ENCODE data around the gene ROR1. TPM values are rescaled to one million over a fixed set of nuclear protein-coding genes. Genes with fewer than 3 reads are reported as not detected.

The ROR1 gene
- total RNA-seq, 4 donors from 2014 or later = 2.6 to 37.6 (median 11.5) TPM

DNA sequence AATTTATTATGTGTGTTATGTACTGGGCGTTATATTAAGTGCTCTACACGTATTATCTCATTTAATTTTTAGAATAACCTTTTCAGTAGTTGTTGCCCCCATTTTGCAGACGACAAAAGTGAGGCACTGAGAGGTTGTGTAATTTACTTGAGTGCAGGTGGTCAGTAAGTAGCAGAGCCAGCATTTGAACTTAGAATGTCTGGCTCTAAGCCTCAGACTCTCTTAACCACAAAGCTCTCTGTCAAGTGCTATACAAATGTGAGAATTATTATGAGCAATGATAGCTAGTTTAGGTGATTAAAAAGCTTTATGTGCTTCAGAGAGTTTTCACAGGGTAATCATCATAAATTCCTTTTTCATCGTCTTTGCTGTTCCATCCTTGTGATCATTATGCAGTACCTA is 333.3 kb downstream of the ROR1 start:
- TF ChIP-seq, protein P1, sequence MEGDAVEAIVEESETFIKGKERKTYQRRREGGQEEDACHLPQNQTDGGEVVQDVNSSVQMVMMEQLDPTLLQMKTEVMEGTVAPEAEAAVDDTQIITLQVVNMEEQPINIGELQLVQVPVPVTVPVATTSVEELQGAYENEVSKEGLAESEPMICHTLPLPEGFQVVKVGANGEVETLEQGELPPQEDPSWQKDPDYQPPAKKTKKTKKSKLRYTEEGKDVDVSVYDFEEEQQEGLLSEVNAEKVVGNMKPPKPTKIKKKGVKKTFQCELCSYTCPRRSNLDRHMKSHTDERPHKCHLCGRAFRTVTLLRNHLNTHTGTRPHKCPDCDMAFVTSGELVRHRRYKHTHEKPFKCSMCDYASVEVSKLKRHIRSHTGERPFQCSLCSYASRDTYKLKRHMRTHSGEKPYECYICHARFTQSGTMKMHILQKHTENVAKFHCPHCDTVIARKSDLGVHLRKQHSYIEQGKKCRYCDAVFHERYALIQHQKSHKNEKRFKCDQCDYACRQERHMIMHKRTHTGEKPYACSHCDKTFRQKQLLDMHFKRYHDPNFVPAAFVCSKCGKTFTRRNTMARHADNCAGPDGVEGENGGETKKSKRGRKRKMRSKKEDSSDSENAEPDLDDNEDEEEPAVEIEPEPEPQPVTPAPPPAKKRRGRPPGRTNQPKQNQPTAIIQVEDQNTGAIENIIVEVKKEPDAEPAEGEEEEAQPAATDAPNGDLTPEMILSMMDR (IDR thresholded peaks at IDR 0.05) = no peak
- TF ChIP-seq POLR2A (IDR thresholded peaks at IDR 0.05) = no peak
- H3K4me3 ChIP-seq = no peak overlapping the region
- no peak for DNase-seq

DNA sequence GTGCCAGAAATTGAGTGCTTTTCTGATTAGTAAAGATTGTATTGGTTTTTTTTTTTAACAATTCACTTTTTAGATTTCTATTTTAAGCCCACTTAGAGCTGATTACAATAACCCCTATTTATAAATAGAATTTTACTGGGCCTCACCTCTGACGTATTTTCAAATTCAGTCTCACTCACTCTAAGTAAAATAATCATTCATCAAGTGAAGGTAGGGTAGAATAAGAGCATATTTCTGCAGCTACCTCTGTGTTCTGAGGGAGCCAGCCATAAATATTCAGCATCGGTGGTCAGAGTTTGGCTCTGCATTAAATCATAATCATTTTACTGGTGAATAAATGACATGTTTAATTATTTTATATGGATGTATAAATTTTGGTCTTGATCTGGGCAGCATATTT is 333.8 kb downstream of the ROR1 start:
- no peak for DNase-seq
- H3K4me1 ChIP-seq = no peaks in the 10 kb centered on the region
- no peaks in the 10 kb centered on the region for H3K27me3 ChIP-seq
- no peaks in the 10 kb centered on the region for H3K9me3 ChIP-seq
- no peaks in the 10 kb centered on the region for H3K36me3 ChIP-seq
- TF ChIP-seq, protein P1 (IDR thresholded peaks at IDR 0.05) = no peak
- TF ChIP-seq POLR2A (IDR thresholded peaks at IDR 0.05) = no peak
- intact Hi-C loops (cut with DNase I; ENCODE audit: low total_unique reads) = no loop called here
- H3K4me3 ChIP-seq = no peak overlapping the region
- no peak overlapping the region for H3K27ac ChIP-seq

More for the DNA sequence above, 333.3 kb downstream of the ROR1 start:
- no peak overlapping the region for H3K27ac ChIP-seq
- no peaks in the 10 kb centered on the region for H3K4me1 ChIP-seq
- no peaks in the 10 kb centered on the region for H3K27me3 ChIP-seq
- H3K36me3 ChIP-seq = no peaks in the 10 kb centered on the region
- no peaks in the 10 kb centered on the region for H3K9me3 ChIP-seq
- intact Hi-C loops (cut with DNase I; ENCODE audit: low total_unique reads) = no loop called here

DNA sequence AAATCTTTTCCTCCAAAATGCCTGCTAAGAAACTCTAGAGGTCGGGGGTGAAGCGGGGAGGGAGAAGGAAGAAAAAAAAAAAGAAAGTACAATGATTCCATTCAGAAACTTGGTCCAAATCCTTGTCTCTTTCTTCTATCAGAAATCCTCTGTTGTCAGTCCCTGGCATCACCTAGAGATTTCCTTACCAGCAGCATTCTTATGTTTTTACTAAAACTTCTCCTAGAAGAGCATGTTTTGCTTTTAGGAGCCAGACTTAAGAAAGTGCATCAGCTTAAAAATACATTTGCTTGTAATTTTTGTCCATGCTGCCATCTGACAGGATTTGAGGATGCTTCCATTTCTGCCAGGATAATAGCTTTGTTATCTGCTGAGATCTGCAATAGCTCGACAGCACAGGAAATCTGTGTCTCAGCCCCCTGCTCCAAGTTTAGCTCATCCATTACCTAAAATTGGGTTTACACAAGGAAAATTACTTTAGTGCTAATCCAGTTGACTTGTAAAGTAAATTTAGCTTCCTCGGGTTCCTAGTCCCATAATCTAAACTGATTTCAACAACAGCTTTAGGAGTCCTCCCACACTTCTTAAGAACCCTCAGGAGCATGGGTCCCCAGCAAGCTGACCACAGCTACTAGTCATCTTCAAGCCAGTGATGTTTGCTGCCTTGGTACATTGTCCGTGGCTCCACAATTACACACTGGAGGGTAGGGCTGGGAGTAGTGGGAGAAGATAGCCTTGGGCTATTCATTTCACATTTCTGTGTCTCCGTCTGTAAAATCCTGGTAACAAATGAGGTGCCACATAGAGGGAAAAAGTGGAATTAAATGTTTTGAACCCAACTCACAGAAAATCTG is 337.3 kb downstream of the ROR1 start:
- Histone ChIP-seq H3K9me3 (no peaks in the 10 kb centered on the region), H3K4me1 (no peaks in the 10 kb centered on the region), H3K27me3 (no peaks in the 10 kb centered on the region), H3K4me3 (no peak overlapping the region), H3K27ac (no peak overlapping the region), H3K36me3 (no peaks in the 10 kb centered on the region)
- intact Hi-C loops (cut with DNase I; ENCODE audit: low total_unique reads) = no loop called here
- DNase-seq = no peak
- TF ChIP-seq, protein P1 (IDR thresholded peaks at IDR 0.05) = no peak
- TF ChIP-seq POLR2A (IDR thresholded peaks at IDR 0.05) = no peak

DNA sequence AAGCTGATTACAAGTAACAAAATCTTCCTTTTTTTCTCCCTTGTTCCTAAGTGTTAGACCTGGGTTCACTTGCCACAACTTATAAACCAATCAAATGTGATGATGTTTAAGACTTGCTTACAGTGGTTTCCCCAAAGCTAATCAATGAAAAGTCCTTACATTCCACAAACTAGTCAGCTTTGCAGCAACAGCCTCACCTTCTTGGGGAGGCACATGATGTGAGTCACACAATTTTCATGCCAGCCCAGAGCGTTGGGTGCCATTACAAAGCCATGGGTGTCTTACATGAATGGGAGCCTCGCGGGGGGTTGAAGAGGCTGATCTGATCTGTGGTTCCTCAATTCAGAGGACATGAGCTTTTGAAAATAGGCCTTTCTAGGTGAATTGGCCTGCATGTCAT is 338.0 kb downstream of the ROR1 start:
- Histone ChIP-seq H3K9me3 (no peaks in the 10 kb centered on the region), H3K4me1 (no peaks in the 10 kb centered on the region), H3K27ac (no peak overlapping the region), H3K27me3 (no peaks in the 10 kb centered on the region), H3K4me3 (no peak overlapping the region), H3K36me3 (no peaks in the 10 kb centered on the region)
- no peak for DNase-seq
- no peak for TF ChIP-seq POLR2A (IDR thresholded peaks at IDR 0.05)
- TF ChIP-seq, protein P1 (IDR thresholded peaks at IDR 0.05) = no peak
- intact Hi-C loops (cut with DNase I; ENCODE audit: low total_unique reads) = no loop called here

DNA sequence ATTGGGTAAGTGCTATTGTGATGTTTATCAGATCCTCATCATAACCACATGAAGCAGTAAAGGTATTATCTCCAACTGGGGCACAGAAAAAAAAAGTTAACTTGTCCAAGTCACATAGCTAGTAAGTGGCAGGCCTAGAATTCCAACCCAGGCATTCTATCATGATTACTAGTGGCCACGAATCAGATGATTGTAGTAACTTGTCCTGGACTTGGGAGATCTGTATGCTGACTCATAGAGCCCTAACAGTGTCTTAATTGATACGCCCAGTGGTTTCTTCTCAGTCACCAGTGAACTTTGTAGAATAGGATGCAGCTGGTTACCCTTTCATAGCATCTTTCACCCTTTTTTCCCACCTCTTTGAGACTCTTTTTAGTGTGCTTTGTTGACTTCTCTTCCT is 338.5 kb downstream of the ROR1 start:
- Histone ChIP-seq H3K36me3 (no peaks in the 10 kb centered on the region), H3K4me3 (no peak overlapping the region)
- intact Hi-C loops (cut with DNase I; ENCODE audit: low total_unique reads) = no loop called here

More for the DNA sequence above, 338.5 kb downstream of the ROR1 start:
- H3K27ac ChIP-seq = no peak overlapping the region
- no peaks in the 10 kb centered on the region for H3K4me1 ChIP-seq
- TF ChIP-seq POLR2A (IDR thresholded peaks at IDR 0.05) = no peak
- TF ChIP-seq, protein P1 (IDR thresholded peaks at IDR 0.05) = no peak
- DNase-seq = no peak
- H3K27me3 ChIP-seq = no peaks in the 10 kb centered on the region
- no peaks in the 10 kb centered on the region for H3K9me3 ChIP-seq

Data from uterus (tissue), 4 donors.